ENCODE results near the gene ITGA7.

ITGA7 gene

DNA sequence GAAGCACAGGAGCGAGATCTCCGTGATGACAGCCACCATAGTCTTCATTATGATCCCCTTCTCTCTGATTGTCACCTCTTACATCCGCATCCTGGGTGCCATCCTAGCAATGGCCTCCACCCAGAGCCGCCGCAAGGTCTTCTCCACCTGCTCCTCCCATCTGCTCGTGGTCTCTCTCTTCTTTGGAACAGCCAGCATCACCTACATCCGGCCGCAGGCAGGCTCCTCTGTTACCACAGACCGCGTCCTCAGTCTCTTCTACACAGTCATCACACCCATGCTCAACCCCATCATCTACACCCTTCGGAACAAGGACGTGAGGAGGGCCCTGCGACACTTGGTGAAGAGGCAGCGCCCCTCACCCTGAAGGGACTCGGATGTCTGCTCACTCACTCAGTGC lies 70.2 kb downstream of the ITGA7 start:
- DNase-seq, result no peak

DNA sequence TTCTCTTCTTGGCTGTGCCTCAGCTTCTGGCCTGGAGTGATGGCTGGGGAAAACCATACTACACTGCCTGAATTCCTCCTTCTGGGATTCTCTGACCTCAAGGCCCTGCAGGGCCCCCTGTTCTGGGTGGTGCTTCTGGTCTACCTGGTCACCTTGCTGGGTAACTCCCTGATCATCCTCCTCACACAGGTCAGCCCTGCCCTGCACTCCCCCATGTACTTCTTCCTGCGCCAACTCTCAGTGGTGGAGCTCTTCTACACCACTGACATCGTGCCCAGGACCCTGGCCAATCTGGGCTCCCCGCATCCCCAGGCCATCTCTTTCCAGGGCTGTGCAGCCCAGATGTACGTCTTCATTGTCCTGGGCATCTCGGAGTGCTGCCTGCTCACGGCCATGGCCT lies 70.9 kb downstream of the ITGA7 start, which contains the start of gene OR10P1:
Gene OR10P1, plus strand, starts transcription at position 40 of the 400 bp plus-strand sequence. Its CDS starts 0 bp downstream, at position 40.
- DNase-seq, result no peak

DNA sequence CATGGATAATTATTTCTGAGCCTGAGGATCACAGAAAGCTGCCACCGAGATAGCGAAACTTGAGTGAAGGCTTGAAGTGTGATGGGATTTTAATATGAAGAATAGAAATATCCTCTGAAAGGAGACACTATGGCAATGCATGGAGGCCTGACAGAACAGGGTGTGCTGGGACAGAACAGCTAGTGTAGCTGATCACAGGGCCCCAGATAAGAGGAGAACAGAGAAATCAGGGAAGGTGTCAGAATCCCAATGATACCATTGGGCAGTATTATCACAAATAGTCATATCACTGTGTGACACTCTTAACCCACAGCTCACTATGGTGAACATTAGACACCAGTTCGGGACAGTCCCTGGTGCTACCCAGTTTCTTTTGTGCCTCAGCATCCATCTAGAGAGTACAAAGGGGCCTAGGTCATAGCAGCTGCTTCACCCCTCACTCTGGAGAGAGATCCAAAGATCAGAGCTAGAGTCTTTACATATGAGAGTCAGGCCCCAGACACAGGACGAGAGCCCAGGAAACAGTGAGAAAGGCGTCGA lies 71.5 kb downstream of the ITGA7 start:
- DNase-seq, result no peak
